Raji (cell line): ENCODE data around the gene ST7.

Experiments
- POLR2A ChIP-seq: IDR thresholded peaks from 2 replicates; pipeline ENCODE4 v1.6.1; 2011; ENCODE audit warnings: low read depth, low read length, control low read depth; ENCODE audit not compliant: insufficient read depth

The ST7 gene

GRCh38 chr7:117200786-117201458 is 247.6 kb downstream of the ST7 start:
- TF ChIP-seq POLR2A: no peak

- no peak for TF ChIP-seq POLR2A
These were observed 249.2 kb downstream of the ST7 start for GRCh38 chr7:117202511-117202910.

GRCh38 chr7:117203205-117203604 is 249.9 kb downstream of the ST7 start:
- TF ChIP-seq POLR2A: no peak

GRCh38 chr7:117205873-117206272 is 252.6 kb downstream of the ST7 start:
- no peak for TF ChIP-seq POLR2A

GRCh38 chr7:117208257-117208656 is 255.0 kb downstream of the ST7 start:
- TF ChIP-seq POLR2A: no peak

GRCh38 chr7:117210397-117210796 is 257.1 kb downstream of the ST7 start:
- TF ChIP-seq POLR2A: no peak

- no peak for TF ChIP-seq POLR2A
These were observed 257.6 kb downstream of the ST7 start for GRCh38 chr7:117210908-117211307.

- no peak for TF ChIP-seq POLR2A
These were observed 258.3 kb downstream of the ST7 start for GRCh38 chr7:117211614-117212013.

- no peak for TF ChIP-seq POLR2A
These were observed 259.9 kb downstream of the ST7 start for GRCh38 chr7:117212969-117213877.

- TF ChIP-seq POLR2A: no peak
These were observed 262.7 kb downstream of the ST7 start for GRCh38 chr7:117216010-117216409.

- TF ChIP-seq POLR2A: no peak
These were observed 263.3 kb downstream of the ST7 start for GRCh38 chr7:117216436-117217069.

- TF ChIP-seq POLR2A: no peak
These were observed 264.1 kb downstream of the ST7 start for GRCh38 chr7:117217106-117218035.

GRCh38 chr7:117218700-117219099 is 265.4 kb downstream of the ST7 start:
- no peak for TF ChIP-seq POLR2A

- TF ChIP-seq POLR2A: no peak
These were observed 266.2 kb downstream of the ST7 start for GRCh38 chr7:117219485-117219884.

- TF ChIP-seq POLR2A: no peak
These were observed 267.5 kb downstream of the ST7 start for GRCh38 chr7:117220836-117221235.
